RWPE1 (cell line): Measurements from ENCODE around the gene ANKS1A.

Source experiments
- CTCF ChIA-PET: fragments of 350-600 bp; sonication (Branson Sonifier 250); formaldehyde crosslinking; extraction: SDS; loops from one replicate; lab custom pipeline; 2021; lab: Yijun Ruan, JAX
- POLR2A ChIA-PET: fragments of 400-600 bp; formaldehyde crosslinking; extraction: SDS; loops from one replicate; lab custom pipeline; 2020; ENCODE audit warnings: antibody characterized with exemption; ENCODE audit not compliant: low non-redundant PET; lab: Yijun Ruan, JAX
- DNase-seq: peaks from one replicate; pipeline ENCODE4 v3.0.0; 2012; ENCODE audit warnings: low spot score
- H3K27ac ChIP-seq: fragments of 450-650 bp; 2 replicates; pipeline ENCODE4 v1.5.1; 2017
- TF ChIP-seq, protein P1 (sequence below): fragments of 450-650 bp; conservative IDR thresholded peaks from 2 replicates; pipeline ENCODE4 v1.5.1; 2017; ENCODE audit warnings: low read depth, mild to moderate bottlenecking

ANKS1A gene

DNA sequence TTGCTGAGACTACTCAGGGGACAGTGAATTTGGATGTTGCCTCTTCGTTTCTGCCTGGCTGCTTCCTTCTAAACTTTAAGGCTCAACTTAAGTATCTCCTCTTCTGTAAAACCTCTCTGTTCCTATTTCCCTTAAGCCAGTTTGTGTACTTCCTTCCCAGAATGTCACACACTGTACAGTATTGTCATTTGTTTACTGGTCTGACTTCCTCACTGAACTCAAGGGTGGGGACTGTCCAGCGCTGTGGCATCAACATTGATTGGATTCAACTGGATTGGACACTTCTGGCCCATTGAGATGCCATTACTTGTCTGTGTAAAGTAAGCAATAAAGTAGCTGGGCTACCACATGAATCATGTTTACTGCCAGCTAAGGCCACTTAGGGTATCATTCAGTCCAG is 69.7 kb downstream of the ANKS1A start:
- CTCF ChIA-PET: interaction anchor here (0.6 kb wide), 1 partner anchor 67 kb away, joined by 4 read pairs; no protein-coding TSS in a partner anchor
- POLR2A ChIA-PET: no interaction called here
- no peak overlapping the region for H3K27ac ChIP-seq
- TF ChIP-seq, protein P1, sequence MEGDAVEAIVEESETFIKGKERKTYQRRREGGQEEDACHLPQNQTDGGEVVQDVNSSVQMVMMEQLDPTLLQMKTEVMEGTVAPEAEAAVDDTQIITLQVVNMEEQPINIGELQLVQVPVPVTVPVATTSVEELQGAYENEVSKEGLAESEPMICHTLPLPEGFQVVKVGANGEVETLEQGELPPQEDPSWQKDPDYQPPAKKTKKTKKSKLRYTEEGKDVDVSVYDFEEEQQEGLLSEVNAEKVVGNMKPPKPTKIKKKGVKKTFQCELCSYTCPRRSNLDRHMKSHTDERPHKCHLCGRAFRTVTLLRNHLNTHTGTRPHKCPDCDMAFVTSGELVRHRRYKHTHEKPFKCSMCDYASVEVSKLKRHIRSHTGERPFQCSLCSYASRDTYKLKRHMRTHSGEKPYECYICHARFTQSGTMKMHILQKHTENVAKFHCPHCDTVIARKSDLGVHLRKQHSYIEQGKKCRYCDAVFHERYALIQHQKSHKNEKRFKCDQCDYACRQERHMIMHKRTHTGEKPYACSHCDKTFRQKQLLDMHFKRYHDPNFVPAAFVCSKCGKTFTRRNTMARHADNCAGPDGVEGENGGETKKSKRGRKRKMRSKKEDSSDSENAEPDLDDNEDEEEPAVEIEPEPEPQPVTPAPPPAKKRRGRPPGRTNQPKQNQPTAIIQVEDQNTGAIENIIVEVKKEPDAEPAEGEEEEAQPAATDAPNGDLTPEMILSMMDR: no peak
- no peak for DNase-seq

DNA sequence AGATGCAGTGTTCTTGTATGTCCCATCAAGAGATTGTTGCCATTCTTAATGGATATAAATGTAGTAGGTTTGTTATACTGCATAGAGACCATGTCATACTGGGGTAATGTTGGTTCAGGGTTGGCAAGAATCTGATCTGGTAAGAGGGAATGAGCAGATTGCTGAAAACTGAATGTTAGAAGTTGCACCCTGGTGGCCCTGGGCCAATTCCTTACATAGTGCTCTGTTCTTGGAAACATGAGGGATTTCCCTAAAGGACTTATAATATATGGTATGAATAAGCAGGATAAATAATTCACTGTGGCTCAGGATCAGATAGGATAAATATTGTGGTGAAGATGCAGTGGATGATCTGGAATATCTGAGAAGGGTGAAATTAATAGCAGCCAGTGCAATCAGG is 70.2 kb downstream of the ANKS1A start:
- no peak overlapping the region for H3K27ac ChIP-seq
- ChIA-PET POLR2A (no interaction called here), CTCF (interaction anchor here (0.6 kb wide), 1 partner anchor 67 kb away, joined by 4 read pairs; no protein-coding TSS in a partner anchor)

DNA sequence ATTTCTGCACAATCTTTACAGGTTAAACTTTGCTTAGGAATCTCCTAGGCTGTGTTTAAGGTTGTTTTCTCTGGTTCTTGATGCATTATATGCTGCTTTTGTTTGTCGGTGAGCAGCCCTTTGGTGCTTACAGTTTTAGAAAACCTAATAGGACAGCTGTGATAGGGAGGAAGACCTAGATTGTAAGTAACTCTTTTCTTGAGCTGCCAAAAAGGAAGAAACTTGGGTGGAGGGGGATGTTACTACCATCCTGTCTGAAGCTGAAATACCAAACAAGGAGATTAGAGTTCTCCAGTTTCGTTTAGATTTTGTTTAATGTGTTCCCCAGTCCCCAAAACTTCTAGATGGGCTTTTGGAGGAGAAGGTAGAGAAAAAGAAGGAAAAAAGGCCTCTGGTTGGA is 72.0 kb downstream of the ANKS1A start:
- no peak for DNase-seq
- TF ChIP-seq, protein P1: no peak
- ChIA-PET CTCF (no interaction called here), POLR2A (no interaction called here)
- H3K27ac ChIP-seq: no peak overlapping the region

More for the DNA sequence above, 70.2 kb downstream of the ANKS1A start:
- no peak for DNase-seq
- TF ChIP-seq, protein P1: no peak

DNA sequence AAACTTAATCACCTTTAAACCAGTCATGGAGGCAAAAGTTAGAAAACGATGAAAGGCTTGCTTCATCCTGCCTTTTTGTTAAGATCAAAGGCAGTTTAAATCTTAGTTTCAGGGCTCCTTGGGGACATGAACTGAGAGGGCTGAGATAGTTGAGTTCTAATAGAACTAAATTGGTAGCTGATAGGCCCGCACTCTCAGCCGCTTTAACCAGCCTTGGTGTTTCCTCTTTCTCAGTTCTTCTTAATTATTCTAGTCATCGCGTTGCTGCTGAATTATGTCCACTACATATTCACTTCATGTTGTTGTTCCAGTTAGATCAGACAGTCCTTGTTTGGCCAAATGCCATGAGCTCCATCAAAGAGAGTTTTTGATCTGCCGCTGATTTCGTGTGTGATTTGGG is 72.5 kb downstream of the ANKS1A start:
- H3K27ac ChIP-seq: no peak overlapping the region
- DNase-seq: no peak
- TF ChIP-seq, protein P1: no peak
- ChIA-PET CTCF (no interaction called here), POLR2A (no interaction called here)

DNA sequence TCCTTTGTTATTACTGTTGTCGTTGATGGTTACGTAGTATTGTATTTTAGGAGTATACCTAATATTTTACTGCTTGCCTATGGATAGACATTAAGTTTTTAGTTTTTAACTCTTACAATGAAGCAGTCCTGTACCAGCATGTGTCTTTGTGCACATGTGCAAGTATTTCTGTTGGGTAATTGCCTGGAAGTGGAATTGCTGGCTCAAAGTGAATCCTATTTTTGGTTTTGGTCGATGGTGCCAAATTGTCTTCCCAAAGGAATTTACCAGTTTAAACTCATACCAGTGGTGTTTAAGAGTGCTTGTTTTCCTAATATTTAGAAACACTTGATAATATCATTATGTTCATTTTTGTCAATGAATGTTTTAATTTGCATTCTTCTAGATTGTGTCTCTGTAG is 75.5 kb downstream of the ANKS1A start:
- CTCF ChIA-PET: interaction anchor here (0.7 kb wide), 1 partner anchor 9 kb away, joined by 3 read pairs; no protein-coding TSS in a partner anchor
- H3K27ac ChIP-seq: no peak overlapping the region
- no peak for DNase-seq
- TF ChIP-seq, protein P1: no peak
- POLR2A ChIA-PET: no interaction called here

DNA sequence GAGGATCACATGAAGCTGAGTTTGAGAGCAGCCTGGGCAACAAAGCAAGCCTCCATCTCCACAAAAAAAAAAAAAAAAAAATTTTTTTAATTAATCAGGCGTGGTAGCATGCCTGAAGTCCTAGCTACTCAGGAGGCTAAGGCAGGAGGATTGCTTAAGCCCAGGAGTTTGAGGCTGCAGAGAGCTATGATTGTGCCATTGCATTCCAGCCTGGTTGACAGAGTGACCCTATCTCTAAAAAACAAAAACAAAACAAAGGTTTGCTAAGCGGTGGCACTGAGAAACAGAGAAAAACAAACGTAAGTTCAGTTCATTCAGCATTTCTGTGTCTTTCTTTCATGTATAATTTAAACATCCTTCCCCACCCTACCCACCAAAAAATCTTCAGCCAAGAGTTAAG is 78.4 kb downstream of the ANKS1A start:
- POLR2A ChIA-PET: no interaction called here
- CTCF ChIA-PET: interaction anchor here (1.2 kb wide), 1 partner anchor 15 kb away, joined by 4 read pairs; no protein-coding TSS in a partner anchor
- DNase-seq: no peak
- TF ChIP-seq, protein P1: no peak
- no peak overlapping the region for H3K27ac ChIP-seq
